A549 (cell line): ENCODE data around the gene ARHGAP20. TPM values are rescaled to one million over a fixed set of nuclear protein-coding genes. Genes with fewer than 3 reads are reported as not detected.

Experiments
- ATAC-seq, 2 experiments: fragments of 200-7000 bp in 1 of 2; fragments of >200 bp in 1 of 2; cut with Nextera tagmentation in 1 of 2; cut with Tn5 transposase in 1 of 2; 3 replicates each; pipeline versions ENCODE4 v1.8.0 to v1.9.1; 2018 to 2020; ENCODE audit warnings: mild to moderate bottlenecking in 1 of 2, moderate library complexity in 1 of 2
- CTCF ChIA-PET: fragments of 300-600 bp; sonication (Branson Sonifier 250); formaldehyde crosslinking; extraction: SDS; loops from one replicate; lab custom pipeline; 2021; ENCODE audit warnings: antibody characterized with exemption, inconsistent platforms; lab: Yijun Ruan, JAX
- POLR2A ChIA-PET: fragments of 350-600 bp; formaldehyde crosslinking; extraction: SDS; loops from one replicate; lab custom pipeline; 2021; ENCODE audit warnings: antibody characterized with exemption, inconsistent platforms; lab: Yijun Ruan, JAX
- DNase-seq, 2 experiments: peaks; one replicate each; pipeline versions ENCODE4 v3.0.0 to v3.0.0-alpha.2; 2011 to 2016; ENCODE audit warnings: low read depth in 1 of 2, low spot score in 1 of 2
- FAIRE-seq: peaks from 2 replicates; lab custom pipeline; 2011; peaks lifted over from hg19 to GRCh38; lab: Jason Lieb, UNC
- H3K27ac ChIP-seq, 2 experiments: fragments of >200 bp; sonication (Bioruptor Twin); formaldehyde crosslinking; 3 replicates each; pipeline ENCODE4 v1.5.1; 2016 to 2017
- H3K4me1 ChIP-seq: fragments of >200 bp; sonication (Bioruptor Twin); formaldehyde crosslinking; 3 replicates; pipeline ENCODE4 v1.6.1; 2016
- H3K4me2 ChIP-seq: fragments of >200 bp; sonication (Bioruptor Twin); formaldehyde crosslinking; 3 replicates; pipeline ENCODE4 v1.6.1; 2016
- H3K4me3 ChIP-seq: fragments of >200 bp; sonication (Bioruptor Twin); formaldehyde crosslinking; 3 replicates; pipeline ENCODE4 v1.5.1; 2016
- H3K9me3 ChIP-seq: fragments of >200 bp; sonication (Bioruptor Twin); formaldehyde crosslinking; 3 replicates; pipeline ENCODE4 v1.6.1; 2016
- ATOH8 ChIP-seq: fragments of 250-450 bp; sonication (Bioruptor Pico); IDR thresholded peaks from 2 replicates; pipeline ENCODE4 v1.5.0; 2020; ENCODE audit warnings: low read depth, mild to moderate bottlenecking, moderate library complexity
- BCL3 ChIP-seq: fragments of >200 bp; sonication (Bioruptor Twin); formaldehyde crosslinking; IDR thresholded peaks from 3 replicates; pipeline ENCODE4 v1.6.1; 2016
- BHLHE40 ChIP-seq: IDR thresholded peaks from 2 replicates; pipeline ENCODE4 v1.6.1; 2012; ENCODE audit warnings: low read depth, low read length, inconsistent platforms
- CEBPB ChIP-seq, 2 experiments: fragments of >200 bp in 1 of 2; sonication (Bioruptor Twin) in 1 of 2; formaldehyde crosslinking in 1 of 2; IDR thresholded peaks; 2 replicates each; pipeline ENCODE4 v1.6.1; 2012 to 2016
- CHD2 ChIP-seq: fragments of 150-350 bp; IDR thresholded peaks from 2 replicates; pipeline ENCODE4 v1.6.1; 2014; ENCODE audit warnings: low read length; ENCODE audit not compliant: partially characterized antibody
- CHD4 ChIP-seq: fragments of 200-600 bp; sonication (generic); IDR thresholded peaks from 2 replicates; pipeline ENCODE4 v1.6.1; 2016; ENCODE audit warnings: antibody characterized with exemption, mild to moderate bottlenecking, borderline replicate concordance
- EHF ChIP-seq: fragments of 250-450 bp; sonication (Bioruptor Pico); IDR thresholded peaks from 2 replicates; pipeline ENCODE4 v1.5.0; 2020; ENCODE audit warnings: mild to moderate bottlenecking
- EHMT2 ChIP-seq: fragments of 200-600 bp; sonication (generic); IDR thresholded peaks from 2 replicates; pipeline ENCODE4 v1.6.1; 2016; ENCODE audit warnings: antibody characterized with exemption, low read depth, mild to moderate bottlenecking, moderate library complexity
- ELK1 ChIP-seq: fragments of 150-350 bp; IDR thresholded peaks from 2 replicates; pipeline ENCODE4 v1.6.1; 2014; ENCODE audit warnings: low read depth, mild to moderate bottlenecking, low read length
- EP300 ChIP-seq, 2 experiments: fragments of >200 bp; sonication (Bioruptor Twin); formaldehyde crosslinking; IDR thresholded peaks; 2 replicates in 1 of 2; 3 replicates in 1 of 2; pipeline ENCODE4 v1.6.1; 2016 to 2017
- FOSB ChIP-seq: fragments of 250-450 bp; sonication (Bioruptor Pico); IDR thresholded peaks from 2 replicates; pipeline ENCODE4 v1.5.0; 2020; ENCODE audit warnings: mild to moderate bottlenecking, moderate library complexity
- FOSL2 ChIP-seq, 2 experiments: fragments of 450-650 bp in 1 of 2; fragments of >200 bp in 1 of 2; sonication (Bioruptor Twin) in 1 of 2; formaldehyde crosslinking; IDR thresholded peaks; 2 replicates each; pipeline versions ENCODE4 v1.5.0 to v1.6.1; 2016 to 2020; ENCODE audit warnings: mild to moderate bottlenecking in 1 of 2, moderate library complexity in 1 of 2
- FOXS1 ChIP-seq: fragments of 250-450 bp; sonication (Bioruptor Pico); IDR thresholded peaks from 2 replicates; pipeline ENCODE4 v1.5.0; 2020; ENCODE audit warnings: mild to moderate bottlenecking, moderate library complexity
- HDAC2 ChIP-seq: fragments of 200-600 bp; sonication (generic); IDR thresholded peaks from 2 replicates; pipeline ENCODE4 v1.6.1; 2016
- HOXB13 ChIP-seq: fragments of 250-450 bp; sonication (Bioruptor Pico); IDR thresholded peaks from 2 replicates; pipeline ENCODE4 v1.5.0; 2020; ENCODE audit warnings: low read depth, mild to moderate bottlenecking, moderate library complexity
- JUN ChIP-seq, 2 experiments: fragments of >200 bp; sonication (Bioruptor Twin); formaldehyde crosslinking; IDR thresholded peaks; 2 replicates in 1 of 2; 3 replicates in 1 of 2; pipeline ENCODE4 v1.6.1; 2016 to 2017
- MAFK ChIP-seq: fragments of 450-650 bp; IDR thresholded peaks from 2 replicates; pipeline ENCODE4 v1.6.1; 2014; ENCODE audit not compliant: partially characterized antibody
- MYC ChIP-seq: IDR thresholded peaks from 2 replicates; pipeline ENCODE4 v1.6.1; 2012; ENCODE audit warnings: mild to moderate bottlenecking, inconsistent platforms, low read length, improper control_type of control experiment, borderline replicate concordance
- NFE2L2 ChIP-seq: fragments of 150-350 bp; conservative IDR thresholded peaks from 2 replicates; pipeline ENCODE4 v1.6.1; 2014; ENCODE audit warnings: low read length
- RAD21 ChIP-seq, 2 experiments: fragments of >200 bp in 1 of 2; sonication (Bioruptor Twin) in 1 of 2; formaldehyde crosslinking in 1 of 2; IDR thresholded peaks in 1 of 2; conservative IDR thresholded peaks in 1 of 2; 2 replicates in 1 of 2; 3 replicates in 1 of 2; pipeline ENCODE4 v1.6.1; 2012 to 2018; ENCODE audit warnings: inconsistent platforms in 1 of 2
- RARB ChIP-seq: fragments of 250-450 bp; sonication (Bioruptor Pico); IDR thresholded peaks from 2 replicates; pipeline ENCODE4 v1.8.0; 2021; ENCODE audit warnings: mild to moderate bottlenecking, moderate library complexity
- RCOR1 ChIP-seq: fragments of 150-350 bp; IDR thresholded peaks from 2 replicates; pipeline ENCODE4 v1.6.1; 2014; ENCODE audit warnings: antibody characterized with exemption, low read length, low read depth
- RFX5 ChIP-seq: fragments of 450-650 bp; IDR thresholded peaks from 2 replicates; pipeline ENCODE4 v1.7.1; 2014; ENCODE audit warnings: antibody characterized with exemption, mild to moderate bottlenecking, moderate library complexity
- TP53 ChIP-seq: fragments of 250-450 bp; sonication (Bioruptor Pico); IDR thresholded peaks from 2 replicates; pipeline ENCODE4 v1.5.0; 2021; ENCODE audit warnings: mild to moderate bottlenecking, moderate library complexity
- USF2 ChIP-seq: fragments of 450-650 bp; IDR thresholded peaks from 2 replicates; pipeline ENCODE4 v1.6.1; 2014; ENCODE audit warnings: antibody characterized with exemption
- ZC3H11A ChIP-seq: fragments of 450-650 bp; IDR thresholded peaks from 2 replicates; pipeline ENCODE4 v1.6.1; 2014; ENCODE audit warnings: antibody characterized with exemption, mild to moderate bottlenecking
- ZSCAN20 ChIP-seq: fragments of 250-450 bp; sonication (Bioruptor Pico); IDR thresholded peaks from 2 replicates; pipeline ENCODE4 v1.8.0; 2022; ENCODE audit warnings: mild to moderate bottlenecking, moderate library complexity
- WGBS: methylation state at CpG from one replicate; pipeline ENCODE4 v1.1.6; 2017; ENCODE audit errors: missing lambda C conversion rate; 5-methylcytosine and 5-hydroxymethylcytosine counted together
- polyA plus RNA-seq, 4 experiments: library from polyadenylated mRNA; depleted of rRNA in 3 of 4; stranded (reverse); fragments of >200 nt; fragmentation: RNase III in 1 of 4; extraction: RNeasy Plus Mini Kit Qiagen cat#74134 plus additional on column Dnase treatment in 1 of 4; gene quantifications; 2 replicates in 3 of 4; 3 replicates in 1 of 4; pipeline ENCODE4 v1.2.3, GENCODE V29; 2011 to 2017

The ARHGAP20 gene
- polyA plus RNA-seq, 2 of the 4 experiments (the other 2 are of a cell fraction) = 0.01 TPM; not detected in 1

GRCh38 chr11:110736171-110736553, 23.9 kb upstream of the ARHGAP20 start:
- H3K9me3 ChIP-seq = no peaks in the 10 kb centered on the region
- no peak overlapping the region for H3K27ac ChIP-seq
- ChIA-PET POLR2A (no interaction called here), CTCF (no interaction called here)
- no peak overlapping the region for H3K4me3 ChIP-seq
- ATAC-seq (no peak), DNase-seq (no peak), FAIRE-seq (no peak)
- no peaks in the 10 kb centered on the region for H3K4me1 ChIP-seq
- H3K4me2 ChIP-seq = no peak overlapping the region
- TF ChIP-seq MAFK (no peak), RFX5 (no peak), NFE2L2 (no peak), JUN (IDR thresholded peaks at IDR 0.05) (no peak), BCL3 (no peak), TP53 (CRISPR knock-in tag) (no peak), RCOR1 (no peak), USF2 (no peak), ZC3H11A (no peak), ATOH8 (CRISPR knock-in tag) (no peak)
- 9% methylated on average over 2 of the region's 2 CpGs for WGBS

- Histone ChIP-seq H3K9me3 (no peaks in the 10 kb centered on the region), H3K4me2 (no peak overlapping the region), H3K4me3 (no peak overlapping the region), H3K4me1 (no peaks in the 10 kb centered on the region), H3K27ac (no peak overlapping the region)
- peak; percentile 86 for TF ChIP-seq MAFK
- no peak for TF ChIP-seq JUN (IDR thresholded peaks at IDR 0.05)
- no peak for TF ChIP-seq RARB (CRISPR knock-in tag)
- TF ChIP-seq HDAC2 = no peak
- TF ChIP-seq RAD21 (conservative IDR thresholded peaks at IDR 0.05 in 1 of 2, IDR thresholded peaks at IDR 0.05 in 1 of 2) = no peak
- no peak for TF ChIP-seq FOSL2 (IDR thresholded peaks at IDR 0.05)
- TF ChIP-seq FOSL2 (CRISPR knock-in tag; IDR thresholded peaks at IDR 0.05) = no peak
- FAIRE-seq (no peak), DNase-seq (no peak), ATAC-seq (no peak)
- ChIA-PET CTCF (no interaction called here), POLR2A (no interaction called here)
Measured at GRCh38 chr11:110735455-110736170, 23.4 kb upstream of the ARHGAP20 start.

- Histone ChIP-seq H3K27ac (no peak overlapping the region), H3K9me3 (no peaks in the 10 kb centered on the region), H3K4me2 (no peak overlapping the region), H3K4me1 (no peaks in the 10 kb centered on the region), H3K4me3 (no peak overlapping the region)
- ATAC-seq = no peak
- no peak for FAIRE-seq
- DNase-seq = no peak
- WGBS = 0% methylated on average over 2 of the region's 2 CpGs
- ChIA-PET POLR2A (no interaction called here), CTCF (no interaction called here)
- TF ChIP-seq FOSB (CRISPR knock-in tag) = no peak
- no peak for TF ChIP-seq ZSCAN20 (CRISPR knock-in tag)
- no peak for TF ChIP-seq FOXS1 (CRISPR knock-in tag)
- TF ChIP-seq EHF (CRISPR knock-in tag) = no peak
- TF ChIP-seq CHD2 = no peak
- TF ChIP-seq RFX5 = no peak
- TF ChIP-seq FOSL2 (IDR thresholded peaks at IDR 0.05) = no peak
- TF ChIP-seq FOSL2 (CRISPR knock-in tag; IDR thresholded peaks at IDR 0.05) = no peak
- no peak for TF ChIP-seq ELK1
- no peak for TF ChIP-seq RAD21 (conservative IDR thresholded peaks at IDR 0.05 in 1 of 2, IDR thresholded peaks at IDR 0.05 in 1 of 2)
- TF ChIP-seq BCL3 = no peak
- TF ChIP-seq HDAC2 = no peak
- no peak for TF ChIP-seq HOXB13
- TF ChIP-seq BHLHE40 = no peak
- TF ChIP-seq CHD4 = no peak
- TF ChIP-seq RARB (CRISPR knock-in tag) = no peak
- no peak for TF ChIP-seq MYC
- TF ChIP-seq CEBPB (IDR thresholded peaks at IDR 0.05) = no peak
- no peak for TF ChIP-seq EP300 (IDR thresholded peaks at IDR 0.05)
- TF ChIP-seq EHMT2 = no peak
Measured at GRCh38 chr11:110734790-110735189, 22.6 kb upstream of the ARHGAP20 start.
